ENCODE measurements around the gene RIPOR2. TPM values are rescaled to one million over a fixed set of nuclear protein-coding genes. Genes with fewer than 3 reads are reported as not detected.

The RIPOR2 gene
- polyA plus RNA-seq, 3 donors: 5.8 to 8.4 (median 8.0) TPM

DNA sequence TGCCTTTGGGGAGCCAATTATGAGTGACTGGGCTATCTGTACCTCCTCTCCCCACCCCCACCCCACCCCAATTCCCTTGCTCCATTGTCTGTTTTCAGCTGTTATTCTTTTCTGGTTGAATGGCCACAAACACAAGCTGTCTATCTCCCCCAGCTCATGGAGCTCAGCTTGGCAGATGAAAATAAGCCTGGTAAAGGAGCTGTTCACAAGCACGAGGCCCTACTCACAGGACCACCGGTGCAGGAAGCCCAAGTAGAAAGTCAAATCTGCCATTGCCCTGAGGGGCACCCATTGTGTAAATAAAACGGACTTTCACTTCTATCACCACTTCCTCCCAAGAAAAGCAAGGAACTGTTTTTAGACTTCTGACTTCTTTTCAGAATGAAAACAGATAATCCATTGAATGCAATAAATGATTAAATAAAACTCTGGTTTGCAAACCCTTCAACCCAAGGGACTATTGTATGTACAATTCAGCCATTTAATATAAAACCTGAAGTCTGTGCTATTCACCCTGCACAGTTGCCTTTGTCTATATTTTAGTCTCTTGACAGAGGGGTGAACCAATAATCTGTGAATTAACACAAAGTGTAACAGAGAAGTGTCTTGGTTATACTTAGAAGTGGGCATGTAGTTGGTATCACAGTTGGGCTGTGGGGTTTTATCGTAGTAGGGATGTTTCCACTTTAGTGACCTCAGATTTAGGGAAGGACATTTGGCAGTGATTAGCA lies 27.7 kb downstream of the RIPOR2 start:
- no peak for DNase-seq

DNA sequence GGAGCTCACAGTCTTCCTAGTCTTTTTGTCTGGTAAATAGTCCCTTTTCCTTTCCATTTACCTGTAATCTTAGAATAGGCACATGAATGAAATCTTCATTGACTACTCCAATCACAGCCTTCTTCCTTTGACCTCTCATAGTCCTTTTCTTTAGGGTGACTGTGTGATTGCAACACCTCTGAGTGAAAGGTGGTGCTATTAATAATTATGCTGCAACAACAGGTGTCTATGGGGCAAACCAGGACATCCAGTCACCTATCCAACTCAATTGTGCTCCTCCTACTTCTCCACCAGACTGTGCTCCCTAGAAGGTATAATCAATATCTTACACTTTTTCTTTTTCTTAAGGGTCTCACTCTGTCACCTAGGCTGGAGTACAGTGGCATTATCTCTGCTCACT lies 29.4 kb downstream of the RIPOR2 start:
- DNase-seq: no peak

DNA sequence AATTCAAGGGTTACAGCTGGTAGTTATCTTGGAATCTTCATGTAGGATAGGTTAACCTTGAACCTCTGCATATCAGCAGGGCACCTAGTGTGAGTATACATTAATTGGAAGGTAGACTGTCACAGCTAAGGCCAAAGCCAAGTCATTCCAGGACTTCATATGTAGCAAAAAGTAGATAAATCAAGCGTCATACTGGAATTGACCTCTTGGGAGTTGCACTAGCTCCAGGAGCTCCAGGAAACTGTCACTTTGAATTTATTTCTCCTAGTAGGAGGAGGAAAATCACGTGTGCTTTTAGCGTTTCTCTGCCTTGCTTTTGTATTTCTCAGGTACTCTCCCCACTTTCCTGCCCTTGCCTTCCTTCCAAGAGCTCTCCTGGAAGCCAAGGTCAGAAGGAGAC lies 30.3 kb downstream of the RIPOR2 start:
- DNase-seq: peak; percentile 14

DNA sequence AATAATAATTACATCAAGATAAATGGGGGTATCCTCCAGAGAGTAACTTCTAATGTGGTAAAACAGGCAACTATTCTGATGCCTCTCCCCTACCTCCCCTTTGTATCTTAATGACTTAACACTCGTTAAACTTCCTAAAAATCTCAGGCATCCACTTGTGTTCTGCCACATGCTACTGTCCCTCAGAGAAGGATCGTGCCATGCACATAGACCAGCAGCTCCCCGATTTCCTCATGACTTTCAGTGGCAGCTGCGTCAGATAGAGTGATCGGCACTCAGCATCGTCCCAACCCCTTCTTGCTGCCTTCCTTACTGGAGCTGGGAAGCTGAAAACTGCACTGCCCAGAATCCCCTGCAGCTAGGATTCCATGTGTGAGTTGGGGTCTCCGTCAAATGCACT lies 32.1 kb downstream of the RIPOR2 start:
- no peak for DNase-seq

DNA sequence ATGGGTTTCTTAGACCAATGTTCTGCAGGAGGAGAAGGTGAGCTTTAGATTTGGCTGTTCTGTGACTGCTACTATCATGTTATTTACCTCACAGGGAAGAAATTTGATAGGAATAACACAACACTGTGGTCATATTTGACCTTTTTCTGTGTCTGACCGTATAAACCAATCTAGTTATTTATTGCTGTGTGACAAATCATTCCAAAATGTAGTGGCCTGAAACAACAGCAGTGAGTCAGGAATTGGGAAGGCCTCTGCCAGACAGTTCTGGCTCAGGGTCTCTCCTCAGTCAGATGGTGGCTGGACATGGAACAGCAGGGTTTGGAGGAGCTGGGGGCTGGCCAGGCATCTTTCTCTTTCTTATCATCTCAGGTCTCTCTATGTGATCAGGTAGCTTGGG lies 33.0 kb downstream of the RIPOR2 start:
- DNase-seq: no peak

DNA sequence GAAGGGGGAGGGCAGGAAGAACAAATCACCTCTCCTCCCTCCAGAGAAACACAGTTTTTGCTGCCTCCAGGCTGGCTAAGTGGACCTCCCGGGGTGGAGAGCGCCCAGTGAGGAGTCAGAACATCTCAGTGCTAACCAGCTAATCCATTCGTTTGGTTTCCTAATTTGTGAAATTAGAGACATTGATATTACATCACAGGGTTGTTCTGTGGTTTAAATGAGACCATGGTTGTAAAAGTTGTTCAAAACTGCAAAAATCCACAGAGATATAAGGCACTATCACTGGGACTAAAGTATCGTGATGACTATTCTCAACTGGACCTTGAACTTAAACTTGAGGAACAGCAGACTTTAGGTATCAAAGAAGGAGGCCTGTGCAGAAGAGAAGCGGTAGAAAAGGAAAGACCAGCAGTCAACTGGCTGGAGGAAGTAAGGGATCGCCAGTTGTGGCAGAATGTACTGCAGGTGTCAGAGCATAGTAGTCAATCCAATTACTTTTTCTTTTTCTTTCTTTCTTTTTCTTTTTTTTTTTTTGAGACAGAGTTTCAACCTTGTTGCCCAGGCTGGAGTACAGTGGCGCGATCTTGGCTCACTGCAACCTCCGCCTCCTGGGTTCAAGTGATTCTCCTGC lies 33.9 kb downstream of the RIPOR2 start:
- DNase-seq: no peak

DNA sequence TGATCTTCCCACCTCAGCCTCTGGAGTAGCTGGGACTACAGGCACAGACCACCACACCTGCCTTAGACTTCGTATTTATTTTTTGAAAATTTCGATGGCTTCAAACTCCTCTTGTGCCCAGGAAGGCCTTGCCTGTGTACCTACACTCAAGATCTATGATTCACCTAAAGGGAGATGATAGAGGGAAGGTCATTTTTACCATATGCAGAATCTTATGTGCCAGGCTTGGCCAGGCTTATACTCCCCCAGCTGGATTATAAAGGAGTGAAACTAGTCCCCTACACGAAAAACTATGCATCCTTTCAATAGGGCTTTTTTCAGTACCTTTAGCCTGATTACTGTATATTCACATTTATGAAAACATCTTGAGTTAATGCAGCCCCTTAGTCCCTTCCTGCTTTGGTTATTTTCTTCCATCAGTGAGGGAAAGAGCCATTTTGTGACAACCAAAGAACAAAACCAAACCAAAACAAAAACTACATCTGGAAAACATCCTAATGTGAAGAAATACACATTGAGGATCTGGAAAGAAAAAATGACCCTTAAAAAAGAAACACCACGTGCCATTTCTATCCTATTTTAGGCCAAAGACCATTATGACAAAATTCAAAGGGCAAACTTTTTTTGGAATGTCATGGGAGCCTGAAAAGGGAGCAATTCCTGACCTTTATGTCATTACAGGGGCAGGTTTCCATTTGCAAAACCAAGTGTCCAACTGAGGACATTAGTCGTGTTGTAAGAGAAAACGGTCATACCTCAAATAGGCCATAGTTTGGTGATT lies 34.7 kb downstream of the RIPOR2 start:
- no peak for DNase-seq

DNA sequence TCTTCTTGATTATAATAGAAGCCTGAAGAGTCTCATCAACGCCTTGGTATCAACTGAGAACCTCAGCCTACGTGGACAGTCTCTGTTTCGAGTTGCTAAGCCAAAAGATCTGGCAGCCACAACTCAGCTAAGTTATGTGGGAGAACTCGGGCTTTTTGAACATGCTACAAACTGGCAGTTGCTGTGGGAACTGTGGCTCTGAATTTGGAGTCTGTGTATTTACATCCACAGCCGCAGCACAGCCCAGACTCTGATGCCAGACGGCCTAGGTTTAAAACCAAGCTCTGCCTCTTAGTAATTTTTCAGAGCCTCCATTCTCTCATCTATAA lies 35.8 kb downstream of the RIPOR2 start:
- DNase-seq: no peak

DNA sequence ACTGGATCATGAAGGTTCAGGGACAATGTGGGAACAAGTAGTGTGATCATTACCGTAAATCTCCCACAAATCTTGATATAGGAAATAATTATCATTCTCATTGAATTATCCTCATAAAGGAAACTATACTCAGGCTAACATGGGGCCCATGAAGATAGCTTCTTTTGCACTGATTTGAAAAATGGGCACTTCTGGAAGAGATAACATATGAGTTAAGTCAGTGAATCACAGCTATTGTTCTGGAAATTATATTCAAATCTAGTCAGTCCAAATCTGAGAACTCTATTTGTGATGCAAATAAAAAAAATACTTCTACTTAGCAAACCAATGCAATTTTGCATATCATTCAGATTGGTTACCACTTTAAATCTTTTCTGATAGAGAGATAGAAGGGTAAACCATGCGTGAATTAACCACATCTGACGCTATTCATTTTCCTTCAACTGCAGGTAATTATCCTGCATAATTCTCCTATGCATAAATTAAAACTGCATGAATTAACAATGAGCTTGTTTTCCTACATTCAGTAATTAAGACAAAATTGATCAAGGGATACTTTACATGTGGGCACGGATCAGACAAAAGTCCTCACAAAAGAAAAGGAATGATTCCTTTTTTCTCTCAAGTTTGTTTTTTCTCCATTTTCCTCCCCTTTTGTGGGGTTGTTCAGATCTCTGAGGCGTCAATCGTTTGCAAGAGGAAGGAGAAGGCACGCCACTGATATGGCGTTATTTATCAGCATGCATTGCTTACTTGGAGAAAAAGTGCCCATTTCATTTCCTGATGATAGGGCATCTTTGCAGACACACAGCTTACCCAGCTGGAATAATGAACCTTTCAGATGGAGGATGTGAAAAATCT lies 36.4 kb downstream of the RIPOR2 start:
- no peak for DNase-seq

DNA sequence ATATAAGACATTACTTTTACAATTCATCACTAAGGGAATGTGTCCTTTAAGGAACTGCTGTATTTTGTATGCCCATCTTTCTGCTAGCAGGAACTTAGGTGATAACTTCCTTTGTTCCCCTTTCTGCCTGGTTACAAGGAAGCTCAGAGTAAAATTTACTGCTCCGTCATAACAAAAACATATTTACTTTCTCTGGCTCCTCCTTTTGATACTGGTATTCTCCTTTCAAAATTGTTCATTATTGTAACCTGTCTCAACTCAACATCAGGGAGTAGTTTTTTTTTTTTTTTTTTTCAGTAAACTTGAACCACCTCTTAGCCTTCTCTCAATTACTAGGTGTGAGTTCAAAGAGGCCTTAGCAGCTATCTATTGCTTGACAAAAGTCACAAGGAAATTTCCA lies 37.1 kb downstream of the RIPOR2 start:
- no peak for DNase-seq

DNA sequence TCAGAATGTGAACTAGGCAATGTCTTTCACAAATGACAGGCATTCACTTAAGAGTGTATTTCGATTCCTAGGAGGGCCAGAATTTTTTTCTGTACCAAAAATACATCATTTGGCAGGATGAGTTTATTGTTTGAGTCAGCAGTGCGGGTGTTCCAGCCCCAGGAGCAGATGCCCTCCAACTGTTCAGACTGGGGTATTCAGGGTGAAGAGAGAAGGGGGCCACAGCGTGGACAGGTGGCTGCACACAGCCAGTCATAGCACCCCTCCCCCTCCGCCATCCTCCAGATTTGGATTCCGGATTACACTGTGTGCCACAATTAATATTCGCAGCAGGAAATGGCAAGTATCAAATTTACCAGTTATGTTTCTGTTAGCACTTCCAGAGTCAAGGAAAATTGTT lies 38.6 kb downstream of the RIPOR2 start:
- no peak for DNase-seq

DNA sequence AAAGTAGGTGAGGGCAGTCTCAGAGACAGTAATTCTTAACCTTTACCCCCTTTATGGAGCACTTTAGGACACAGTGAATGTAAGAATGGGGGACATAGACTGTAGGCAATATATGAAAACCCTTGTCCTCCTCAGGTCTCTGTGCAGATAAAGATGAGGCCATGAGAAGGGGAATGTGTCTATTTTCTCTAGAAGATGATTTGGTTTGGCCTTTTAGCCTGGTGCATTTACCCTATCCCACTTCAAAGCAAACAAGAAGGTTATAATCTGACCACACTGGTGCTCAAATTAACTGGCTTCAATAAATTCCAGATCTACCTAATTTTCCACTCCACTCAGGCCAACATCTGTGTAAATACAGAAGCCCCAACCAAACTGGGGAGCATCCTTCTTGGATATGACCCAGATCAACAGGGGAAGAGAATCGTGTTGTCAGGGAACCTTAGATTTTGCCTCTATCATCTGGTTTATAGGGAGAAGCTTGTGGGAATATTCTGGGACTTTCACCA lies 42.4 kb downstream of the RIPOR2 start:
- no peak for DNase-seq

DNA sequence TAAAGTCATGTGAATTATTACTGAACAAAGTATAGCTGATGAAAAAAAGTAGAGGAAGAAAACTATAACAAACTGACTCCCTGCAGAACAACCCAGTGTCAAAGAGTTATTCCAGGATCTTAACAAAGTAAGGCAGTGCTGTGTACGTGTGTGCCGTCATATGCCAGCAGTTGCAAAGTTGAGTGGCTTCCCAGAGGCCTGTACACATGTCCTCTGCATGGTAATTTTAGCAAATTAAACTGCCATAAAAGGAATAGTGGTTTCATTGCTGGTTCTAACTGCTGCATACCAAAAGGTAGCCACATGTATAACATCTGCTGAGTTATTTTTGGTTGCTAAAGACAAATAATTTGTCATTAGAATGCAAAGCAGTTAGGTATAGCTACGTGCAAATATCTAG lies 44.8 kb downstream of the RIPOR2 start:
- no peak for DNase-seq

DNA sequence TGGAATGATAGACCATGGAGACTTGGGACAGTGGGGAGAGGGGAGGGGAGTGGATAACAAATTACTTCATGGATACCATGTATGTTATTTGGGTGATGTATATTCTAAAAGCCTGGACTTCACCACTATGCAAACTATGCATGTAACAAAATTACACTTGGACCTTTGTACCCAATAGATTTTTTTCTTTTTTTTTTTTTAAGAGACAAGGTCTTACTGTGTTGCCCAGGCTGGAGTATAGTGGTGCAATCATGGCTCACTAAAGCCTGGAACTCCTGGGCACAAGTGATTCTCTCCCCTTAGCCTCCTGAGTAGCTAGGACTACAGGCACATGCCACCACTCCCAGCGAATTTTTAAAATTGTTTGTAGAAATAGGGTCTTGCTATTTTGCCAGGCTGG lies 45.3 kb downstream of the RIPOR2 start:
- no peak for DNase-seq

DNA sequence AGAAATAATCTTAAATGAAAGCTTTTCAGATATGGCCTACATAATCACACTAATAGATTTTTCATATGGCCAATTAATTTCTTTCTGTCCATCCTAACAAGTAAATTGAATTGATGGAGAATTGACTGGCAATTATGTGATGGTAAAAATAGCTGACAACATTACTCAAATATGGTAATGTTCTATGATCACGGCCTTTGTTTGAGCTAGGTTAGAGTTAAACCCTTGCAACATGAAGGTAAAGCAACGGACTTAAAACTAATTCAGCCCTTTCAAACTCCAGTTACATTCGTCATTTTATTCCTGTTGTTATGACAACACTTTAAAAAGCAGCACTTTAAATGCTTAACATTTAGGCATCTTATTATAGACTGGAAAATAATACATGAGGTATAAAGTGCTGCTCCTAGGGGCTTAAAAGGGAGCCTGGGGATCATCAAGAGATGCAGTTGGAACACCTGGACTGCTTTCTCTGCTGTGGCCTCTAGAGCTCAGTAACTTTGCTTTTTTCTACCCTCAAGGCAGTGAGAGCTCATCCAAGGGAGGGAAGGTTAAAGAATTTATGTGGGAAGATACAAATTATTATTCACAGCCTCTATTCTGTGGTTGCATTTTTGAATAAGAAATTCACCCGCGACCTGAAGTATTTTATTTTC lies 46.9 kb downstream of the RIPOR2 start:
- no peak for DNase-seq

DNA sequence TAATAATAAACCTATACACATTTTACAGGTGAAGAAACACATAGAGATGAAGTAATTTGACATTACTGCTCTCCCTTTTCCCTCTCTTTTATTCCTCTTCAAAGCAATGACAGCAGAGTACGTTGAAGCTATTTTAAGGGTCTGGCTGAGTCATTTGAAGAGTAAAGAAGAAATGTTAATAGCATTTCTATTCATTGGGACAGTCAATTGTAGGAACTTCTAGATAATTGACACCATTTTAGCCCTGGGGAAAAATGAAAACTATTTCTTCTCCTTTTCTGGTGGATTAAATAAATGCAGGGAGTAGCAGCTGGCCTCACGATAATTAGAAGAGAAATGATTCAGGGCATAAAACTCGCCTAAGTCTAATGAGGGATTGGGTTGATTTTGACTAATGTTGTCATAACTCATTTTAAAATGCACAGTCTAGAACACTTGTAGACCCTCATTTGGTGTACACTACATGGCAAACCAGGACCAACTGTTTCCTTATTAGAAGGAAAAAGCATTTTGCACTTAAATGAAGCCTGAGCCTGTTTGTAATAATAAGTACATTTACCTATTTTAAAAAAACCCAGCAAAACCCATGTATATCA lies 48.1 kb downstream of the RIPOR2 start:
- no peak for DNase-seq

DNA sequence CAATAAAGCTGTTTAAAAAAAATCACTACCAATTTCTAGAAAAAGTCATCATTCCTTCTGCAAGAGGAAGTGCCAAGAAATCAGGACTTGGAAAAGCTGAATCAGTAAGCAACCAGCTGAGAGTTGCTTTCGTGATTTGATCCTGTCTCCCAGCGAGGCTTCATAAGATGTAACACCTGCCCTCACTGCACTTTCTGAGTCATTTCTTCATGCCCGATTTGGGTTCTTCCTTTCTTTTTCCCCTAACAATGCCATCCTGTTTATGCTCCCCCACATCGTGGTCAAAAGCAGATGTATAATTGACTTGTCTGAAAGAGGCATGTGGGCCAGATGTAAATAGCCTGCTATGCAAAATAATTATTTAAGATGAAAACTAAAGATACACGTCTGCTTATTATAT lies 52.1 kb downstream of the RIPOR2 start:
- no peak for DNase-seq

DNA sequence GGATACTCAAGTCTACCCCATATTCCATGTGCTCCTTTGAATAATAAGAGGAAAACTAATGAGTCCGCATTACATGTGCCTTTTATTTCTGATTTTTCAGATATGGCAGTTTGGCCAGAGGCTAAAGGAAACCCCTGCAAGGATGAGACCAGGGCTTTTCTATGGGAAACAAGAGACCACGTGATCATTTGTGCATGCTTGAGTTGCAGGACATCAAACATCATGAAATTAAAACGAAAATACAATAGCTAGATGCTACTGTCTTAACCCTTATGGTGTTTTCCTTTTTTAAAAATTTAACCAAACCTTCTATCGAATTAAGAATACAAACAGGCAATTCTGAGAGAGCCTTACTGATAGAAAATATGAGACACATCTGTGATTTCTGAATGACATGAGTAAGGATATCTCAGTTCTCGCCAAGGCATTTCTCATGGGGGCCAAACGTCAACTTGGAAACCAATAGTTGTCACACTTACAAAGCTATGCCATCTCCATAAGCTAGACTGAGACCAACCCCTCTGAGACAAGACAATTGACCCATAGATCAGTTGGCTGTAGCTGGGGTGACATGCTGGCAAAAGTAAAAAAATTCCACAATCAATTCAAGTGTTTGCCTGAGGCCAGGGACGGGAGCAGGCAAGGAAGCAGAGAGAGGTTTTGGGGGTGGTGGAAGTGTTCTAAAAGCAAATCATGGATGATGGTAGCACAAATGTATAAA lies 52.8 kb downstream of the RIPOR2 start:
- no peak for DNase-seq

DNA sequence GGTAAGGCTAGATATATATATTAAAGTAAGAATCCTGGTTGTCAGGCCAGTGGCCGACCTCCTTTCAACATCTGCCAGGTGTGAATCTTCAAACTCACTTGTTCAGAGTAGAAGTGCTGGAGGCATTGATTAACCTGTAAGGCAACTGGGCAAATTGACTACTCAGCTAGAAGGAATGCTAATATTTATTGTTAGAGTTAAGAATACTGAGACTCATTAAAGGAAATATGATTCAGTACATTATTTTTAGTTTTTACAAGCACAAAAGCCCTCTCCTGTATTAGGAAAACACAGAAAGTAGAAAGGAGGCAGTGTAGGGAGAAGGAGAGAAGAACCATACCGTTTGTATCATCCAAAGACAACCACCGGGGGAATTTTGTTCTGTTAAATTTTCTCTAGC lies 53.5 kb downstream of the RIPOR2 start:
- DNase-seq: no peak

DNA sequence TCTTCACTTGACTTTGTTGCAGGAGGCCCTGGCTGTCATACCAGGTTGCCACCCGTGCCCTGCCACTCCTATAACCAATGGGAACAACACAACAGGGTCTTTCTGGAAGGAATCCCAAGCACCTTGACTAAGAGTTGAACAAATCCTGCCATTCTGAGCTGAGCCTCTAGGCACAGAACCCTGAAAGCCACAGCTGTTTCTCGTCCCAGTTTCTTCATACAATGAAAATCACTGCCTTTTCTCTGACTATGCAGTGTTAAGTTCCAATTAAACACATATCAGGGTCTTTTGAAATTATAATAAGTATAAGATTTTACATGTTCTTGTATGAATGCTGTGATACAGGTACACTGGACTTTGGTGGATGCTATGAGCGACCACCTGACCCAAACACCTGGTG lies 54.4 kb downstream of the RIPOR2 start:
- no peak for DNase-seq

DNA sequence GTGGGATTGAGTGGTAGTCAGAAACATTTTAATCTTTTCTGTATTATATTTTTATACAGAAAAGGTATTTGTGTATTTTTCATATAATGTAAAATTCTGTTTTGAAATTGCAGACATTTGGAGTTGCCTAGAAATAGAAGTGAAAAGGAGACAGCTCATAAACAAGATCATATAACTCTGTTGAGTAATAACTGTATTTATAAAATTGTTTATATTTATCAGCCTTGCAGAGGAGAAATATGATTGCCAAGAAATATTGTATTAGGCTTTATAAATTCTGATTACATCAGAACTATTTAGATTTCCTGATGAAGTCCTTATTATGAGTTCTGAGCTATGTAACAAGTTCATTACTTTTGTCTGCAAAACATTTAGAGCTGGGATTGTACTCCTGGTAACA lies 55.3 kb downstream of the RIPOR2 start:
- no peak for DNase-seq
